RPMI8226 (cell line): ENCODE data around the gene ERG.

Experiments used
- DNase-seq: peaks from one replicate; pipeline ENCODE4 v3.0.0-alpha.2; 2015

ERG gene

GRCh38 chr21:38499296-38499695, 1.0 kb upstream of the ERG start:
- DNase-seq = no peak

DNA sequence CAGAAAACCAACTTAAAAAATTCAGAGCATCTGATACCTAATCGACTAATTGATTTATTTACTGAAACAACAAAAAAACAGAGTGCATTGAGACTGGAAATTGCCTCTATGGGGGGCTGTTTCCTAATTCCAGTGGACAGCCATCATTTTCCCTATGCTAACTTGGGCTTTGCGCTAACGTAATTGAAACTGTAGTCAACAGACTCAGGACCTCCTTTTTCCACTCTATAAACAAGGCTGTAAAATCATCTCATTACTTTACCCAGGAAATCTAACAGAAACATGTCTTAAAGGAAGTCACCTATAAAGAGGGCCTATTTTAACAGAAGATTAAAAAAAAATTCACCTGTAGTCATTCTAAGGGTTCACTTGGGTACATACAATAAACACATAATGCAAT, 2.1 kb downstream of the ERG start:
- no peak for DNase-seq

DNA sequence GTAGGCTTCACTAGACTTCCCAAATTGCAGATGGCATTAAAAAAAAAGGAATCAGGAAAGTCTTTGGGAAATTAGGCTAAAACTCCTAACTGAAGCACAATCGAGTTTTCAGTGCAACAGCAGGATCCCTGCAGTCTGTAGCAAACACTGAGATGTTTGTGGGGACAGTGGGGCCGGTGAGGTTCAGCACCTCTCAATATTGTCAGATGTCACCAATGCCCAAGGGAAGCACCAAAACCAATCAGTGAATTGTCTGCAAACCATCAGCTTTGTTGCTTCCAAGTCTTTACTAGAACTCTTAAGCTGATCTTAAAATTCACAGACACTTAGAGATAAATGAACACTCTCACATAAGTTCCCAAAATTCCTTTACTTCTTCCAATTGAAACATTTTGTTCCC, 2.6 kb downstream of the ERG start:
- no peak for DNase-seq

DNA sequence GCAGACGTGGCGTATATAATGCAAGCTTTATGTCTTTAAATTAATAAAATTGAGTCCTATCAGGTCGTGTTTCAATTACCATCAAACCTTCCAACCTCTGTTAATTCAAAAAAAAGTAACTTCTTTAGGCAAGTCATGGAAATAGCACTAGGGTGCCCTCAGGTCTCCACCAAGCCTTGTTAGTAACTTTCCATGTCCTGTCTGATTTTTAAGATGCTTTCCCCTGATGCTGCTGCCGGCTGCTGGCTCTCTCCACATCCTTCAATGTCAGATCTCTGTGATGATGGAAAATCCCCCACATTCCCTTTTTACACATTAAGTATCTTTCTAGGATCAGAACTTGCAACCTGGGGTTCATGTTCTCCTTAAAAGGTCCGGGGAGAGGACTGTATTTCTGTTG, 3.0 kb downstream of the ERG start:
- no peak for DNase-seq

GRCh38 chr21:38494703-38495102, 3.6 kb downstream of the ERG start:
- DNase-seq = no peak

DNA sequence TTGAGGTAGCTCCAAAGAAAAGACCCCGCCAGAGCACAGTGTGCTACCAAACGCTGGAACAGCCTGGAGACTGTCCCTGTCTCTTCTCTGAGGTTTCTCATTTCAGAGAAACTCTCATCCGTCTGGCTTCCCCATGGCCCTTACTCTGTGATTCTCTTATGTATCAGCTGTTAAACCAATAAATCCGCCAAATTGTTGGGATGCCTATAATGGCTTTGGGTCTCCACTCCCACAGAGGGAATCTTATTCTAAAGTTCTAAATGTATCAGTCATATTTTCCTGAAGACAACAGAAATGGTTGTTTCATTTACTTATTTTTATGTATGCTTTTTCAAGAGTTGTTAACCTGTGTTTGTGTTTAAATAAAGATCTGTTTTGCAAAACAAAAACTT, 4.0 kb downstream of the ERG start:
- no peak for DNase-seq

DNA sequence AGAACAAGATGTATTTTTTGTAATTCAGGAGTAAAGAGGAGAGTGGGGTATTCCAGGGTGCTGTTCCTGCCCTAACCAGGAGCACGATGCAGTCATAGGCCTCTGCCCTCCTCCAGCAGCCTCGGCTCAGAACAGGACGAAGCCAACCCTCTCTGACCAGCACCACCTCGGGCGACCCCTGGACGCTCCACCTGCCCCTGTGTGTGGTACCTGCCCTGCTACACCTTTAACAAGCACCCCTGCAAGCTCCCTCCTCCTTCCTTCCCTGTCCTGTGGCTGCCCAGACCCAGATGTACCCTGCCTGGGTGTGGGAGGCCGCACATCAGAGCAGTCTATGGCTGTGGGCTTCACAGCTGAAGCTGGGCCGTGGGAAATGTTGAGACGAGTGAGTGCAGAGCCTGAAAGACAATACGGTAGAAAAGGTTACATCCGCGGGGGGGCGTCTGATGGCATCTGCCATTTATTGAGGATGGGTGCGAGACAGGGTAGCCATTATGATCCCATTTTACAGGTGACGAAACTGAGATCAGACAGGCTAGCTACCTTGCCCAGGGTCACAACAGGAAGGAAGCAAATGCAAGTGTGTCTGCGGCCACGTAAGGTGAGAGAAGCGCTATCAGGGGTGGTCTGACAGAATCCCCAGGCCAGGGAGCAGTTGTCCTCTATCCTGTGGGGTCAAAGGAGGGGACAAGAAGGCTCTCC, 4.6 kb downstream of the ERG start:
- no peak for DNase-seq

- DNase-seq = no peak
Observed at GRCh38 chr21:38492007-38492406, 6.3 kb downstream of the ERG start.

DNA sequence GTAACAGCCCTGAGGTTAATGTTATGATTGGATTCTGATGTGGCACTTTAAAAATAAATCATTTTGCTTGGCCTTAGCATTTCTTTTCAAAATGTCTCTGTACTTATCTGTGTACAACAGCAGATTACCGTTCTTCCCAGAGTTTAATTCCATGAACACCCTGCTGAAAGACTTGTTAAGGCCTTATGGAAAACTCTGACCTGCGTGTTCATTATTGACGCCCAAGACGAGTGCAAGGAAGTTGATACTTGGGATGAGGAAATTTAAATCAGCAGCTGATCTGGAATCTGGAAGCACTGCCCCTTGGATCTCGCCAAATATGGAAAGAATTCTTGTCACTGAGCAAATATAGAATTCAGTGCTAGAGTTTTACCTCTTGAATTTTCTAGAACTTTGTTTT, 6.7 kb downstream of the ERG start:
- no peak for DNase-seq

DNA sequence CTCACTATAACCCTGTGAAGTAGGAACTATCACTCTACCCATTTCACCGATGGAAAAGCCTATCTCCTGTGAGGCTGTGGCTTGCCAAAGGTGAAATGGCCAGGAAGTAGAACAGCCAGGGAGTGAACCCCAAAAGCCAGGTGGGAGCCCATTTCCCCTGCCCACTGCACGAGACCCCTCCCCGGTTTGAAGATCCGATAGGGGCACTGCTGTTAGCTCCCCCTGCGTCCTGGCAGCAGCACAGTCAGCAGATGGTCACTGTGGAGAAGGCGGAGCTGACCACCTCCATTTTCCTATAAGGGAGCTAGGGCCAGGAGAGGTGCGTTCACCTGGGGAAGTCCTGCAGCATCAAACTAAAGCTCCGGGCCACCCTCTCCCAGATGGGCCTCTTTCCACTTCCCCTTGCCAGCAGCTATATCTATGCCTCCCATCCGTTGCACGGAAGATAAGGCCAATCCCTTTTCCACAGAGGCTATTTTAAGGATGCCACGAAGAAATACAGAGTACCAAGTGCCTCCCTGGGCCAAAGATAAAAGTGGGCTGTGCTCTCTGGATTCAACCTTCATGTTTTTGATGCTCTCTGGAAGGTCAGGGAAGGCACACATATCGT, 7.8 kb downstream of the ERG start:
- DNase-seq = no peak

DNA sequence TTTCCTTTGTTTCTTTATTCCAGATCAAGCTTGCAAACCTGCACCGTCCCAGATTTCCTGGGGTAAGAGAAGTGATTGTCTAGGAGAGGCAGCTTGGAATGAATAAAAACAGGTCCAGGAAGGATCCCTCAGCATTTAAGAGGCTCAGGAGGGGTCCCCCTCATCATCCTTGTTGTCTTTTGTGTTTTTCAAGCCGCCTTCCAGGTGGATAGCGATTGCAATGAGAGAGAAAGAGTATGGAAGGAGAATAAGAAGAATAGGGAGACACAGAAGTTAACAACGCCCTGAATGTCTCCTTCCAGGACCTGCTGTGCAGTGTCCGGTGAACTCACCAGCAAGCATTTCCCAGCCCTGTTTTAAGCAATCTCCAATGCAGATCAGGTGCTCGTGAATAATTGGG, 8.5 kb downstream of the ERG start:
- DNase-seq = no peak

DNA sequence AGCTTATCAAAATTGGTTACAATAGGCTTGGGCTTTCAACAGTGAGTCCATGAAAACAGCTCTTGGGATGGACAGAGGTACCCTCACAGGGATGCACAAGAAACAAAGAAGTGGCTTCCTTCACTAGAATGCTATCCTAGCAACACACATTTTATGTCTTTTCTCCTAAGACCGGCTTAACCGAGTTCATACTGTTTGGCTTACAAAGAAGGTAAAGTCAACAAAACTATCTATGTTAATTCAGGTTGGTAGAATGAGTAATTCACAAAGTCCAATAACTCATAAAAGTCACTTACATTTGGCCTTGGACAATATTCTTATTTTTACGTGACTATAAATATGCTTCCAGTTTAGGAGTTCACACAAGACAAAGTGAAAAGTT, 9.0 kb downstream of the ERG start:
- no peak for DNase-seq

GRCh38 chr21:38488640-38489270, 9.5 kb downstream of the ERG start:
- no peak for DNase-seq

- no peak for DNase-seq
Observed at GRCh38 chr21:38487901-38488639, 10.2 kb downstream of the ERG start.

GRCh38 chr21:38486706-38487105, 11.6 kb downstream of the ERG start:
- DNase-seq = no peak

DNA sequence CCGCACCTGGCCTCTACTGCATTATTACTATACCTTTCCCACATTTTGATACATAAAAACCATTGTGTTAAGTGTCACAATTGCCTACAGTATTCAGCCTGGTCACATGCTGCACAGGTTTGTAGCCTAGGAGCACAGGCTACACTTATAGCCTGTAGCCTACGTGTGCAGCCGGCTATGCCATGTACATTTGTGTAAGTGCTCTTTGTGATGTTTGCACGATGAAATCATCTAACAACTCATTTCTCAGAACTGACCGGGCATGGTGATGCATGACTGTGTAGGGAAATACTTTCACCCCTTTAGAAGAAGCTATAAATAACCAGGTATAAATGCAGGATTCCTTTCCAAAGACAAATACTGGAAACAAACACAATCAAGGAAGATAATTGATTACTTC, 12.1 kb downstream of the ERG start:
- no peak for DNase-seq

GRCh38 chr21:38479641-38480525, 18.4 kb downstream of the ERG start:
- no peak for DNase-seq

DNA sequence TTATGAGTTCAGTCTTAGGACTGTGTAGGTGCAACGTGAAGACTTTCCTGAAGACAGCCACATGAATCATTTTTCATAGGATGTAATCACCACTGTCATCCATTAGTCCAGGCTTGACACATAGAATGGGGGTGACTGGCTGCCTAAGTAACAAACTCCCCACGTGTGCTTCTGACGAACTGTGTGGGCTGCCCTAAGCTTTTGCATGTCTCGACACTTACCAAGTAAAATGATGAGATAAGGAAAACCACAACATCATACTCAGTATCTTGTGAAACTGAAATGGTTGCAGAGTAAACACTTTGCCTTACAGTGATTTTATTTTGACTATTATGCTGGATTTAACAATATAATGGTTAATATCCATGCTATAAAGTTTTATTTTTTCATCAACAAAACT, 19.5 kb downstream of the ERG start:
- no peak for DNase-seq

DNA sequence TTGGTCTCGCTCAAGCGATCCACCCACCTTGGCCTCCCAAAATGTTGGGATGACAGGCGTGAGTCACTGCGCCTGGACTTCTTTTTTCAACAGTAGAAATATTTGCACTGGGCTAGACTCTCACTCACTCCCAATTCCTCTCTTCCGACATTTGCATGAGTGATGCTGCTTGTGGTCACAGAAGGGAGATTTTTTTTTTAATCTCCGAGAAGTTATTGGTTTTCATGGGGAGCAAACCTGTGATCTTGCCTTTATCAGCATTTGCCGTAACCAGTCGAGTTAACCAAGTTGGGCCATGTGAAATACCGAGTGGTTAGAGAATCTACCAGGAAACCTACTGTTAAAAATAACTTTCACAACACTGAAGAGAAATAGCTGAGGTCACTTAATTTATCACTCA, 21.1 kb downstream of the ERG start:
- DNase-seq = no peak

DNA sequence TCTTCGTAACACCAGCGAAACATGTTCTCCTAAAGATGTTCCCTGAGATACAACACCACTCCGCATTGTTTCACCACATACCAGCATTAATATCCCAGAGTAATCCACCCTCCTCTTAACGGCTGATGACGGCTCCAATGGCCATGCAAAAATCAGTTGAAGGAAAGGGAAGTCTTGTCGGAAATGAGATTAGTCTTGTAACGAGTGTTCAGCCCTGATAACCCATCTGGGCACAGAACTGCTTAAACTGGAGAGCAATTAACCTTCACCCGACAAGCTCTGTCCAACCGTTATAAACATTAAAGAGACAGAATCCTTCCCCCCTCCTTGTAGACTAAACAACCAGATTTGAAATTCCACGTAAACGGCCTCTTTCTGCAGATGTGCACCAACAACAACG, 21.9 kb downstream of the ERG start:
- no peak for DNase-seq

DNA sequence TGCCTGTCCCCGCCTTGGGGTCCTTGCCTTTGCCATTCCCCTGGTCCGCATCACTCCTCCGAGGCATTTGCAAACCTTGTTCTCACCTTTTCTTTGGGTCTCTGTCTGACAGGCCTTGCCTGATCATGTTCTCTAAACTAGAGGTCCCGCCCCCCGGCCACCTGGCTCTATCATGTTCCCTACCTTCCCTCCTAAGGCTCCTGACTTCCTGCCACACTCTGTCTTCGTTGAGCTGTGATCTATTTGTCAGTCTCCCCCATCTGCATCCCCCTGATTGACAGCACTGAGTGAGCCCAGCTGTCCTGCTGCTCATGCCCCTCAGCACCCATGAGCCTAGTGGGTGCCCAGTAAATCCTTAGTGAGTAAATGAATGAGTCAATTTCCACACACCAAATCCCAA, 22.8 kb downstream of the ERG start:
- DNase-seq = no peak

DNA sequence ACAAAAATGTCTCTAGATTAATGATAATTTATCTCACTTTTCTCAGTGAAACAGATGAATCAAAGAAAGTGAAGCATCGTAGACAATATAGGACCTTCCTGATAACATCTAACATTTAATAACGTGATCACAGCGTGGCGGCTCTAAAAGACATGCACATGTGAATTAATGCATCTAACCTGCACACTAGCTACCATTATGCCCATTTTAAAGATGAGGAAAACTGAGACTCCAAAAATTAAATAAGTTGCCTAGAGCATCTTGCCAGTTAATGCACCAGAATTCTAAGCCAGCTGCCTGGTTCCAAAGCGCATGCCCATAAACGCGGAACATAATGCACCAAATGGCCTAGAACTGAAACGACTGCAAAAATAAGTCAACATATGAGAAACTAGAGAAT, 23.5 kb downstream of the ERG start:
- DNase-seq = no peak

GRCh38 chr21:38474124-38474523, 24.2 kb downstream of the ERG start:
- no peak for DNase-seq
